ENCODE results near the gene RGL4.

The RGL4 gene

GRCh38 chr22:23744001-23744400 is 53.2 kb downstream of the RGL4 start:
- no peak for DNase-seq

- no peak for DNase-seq
Observed at GRCh38 chr22:23744485-23744884, 53.7 kb downstream of the RGL4 start.

- no peak for DNase-seq
Observed at GRCh38 chr22:23745791-23746190, 55.0 kb downstream of the RGL4 start.
